ENCODE measurements around the gene CALR3. TPM values are rescaled to one million over a fixed set of nuclear protein-coding genes. Genes with fewer than 3 reads are reported as not detected.
"Not testable (repeated sequence)": the region's sequence is repeated elsewhere in the genome, so short reads cannot be mapped to it uniquely, and the experiment has no call there.

CALR3 gene
- total RNA-seq, 1 donor from 2014 or later: 0.26 TPM

GRCh38 chr19:16454351-16454918 is 41.5 kb downstream of the CALR3 start:
- Histone ChIP-seq H3K27me3 (ENCODE audit: control insufficient read depth, insufficient read depth, low read length) (no peaks in the 10 kb centered on the region), H3K4me3 (ENCODE audit: low read depth, low read length) (no peak overlapping the region), H3K36me3 (ENCODE audit: control insufficient read depth, insufficient read depth, low read length) (no peaks in the 10 kb centered on the region)
- no peak for FAIRE-seq
- TF ChIP-seq CTCF (IDR thresholded peaks at IDR 0.05; ENCODE audit: insufficient read depth, low read length, severe bottlenecking): no peak
- DNase-seq (ENCODE audit: low read depth): no peak

GRCh38 chr19:16452325-16452724 is 43.6 kb downstream of the CALR3 start:
- DNase-seq (ENCODE audit: low read depth) (no peak), FAIRE-seq (no peak)
- Histone ChIP-seq H3K27me3 (ENCODE audit: control insufficient read depth, insufficient read depth, low read length) (no peaks in the 10 kb centered on the region), H3K4me3 (ENCODE audit: low read depth, low read length) (no peak overlapping the region), H3K36me3 (ENCODE audit: control insufficient read depth, insufficient read depth, low read length) (no peaks in the 10 kb centered on the region)
- no peak for TF ChIP-seq CTCF (IDR thresholded peaks at IDR 0.05; ENCODE audit: insufficient read depth, low read length, severe bottlenecking)

- DNase-seq (ENCODE audit: low read depth): no peak
- Histone ChIP-seq H3K36me3 (ENCODE audit: control insufficient read depth, insufficient read depth, low read length) (no peaks in the 10 kb centered on the region), H3K4me3 (ENCODE audit: low read depth, low read length) (no peak overlapping the region), H3K27me3 (ENCODE audit: control insufficient read depth, insufficient read depth, low read length) (no peaks in the 10 kb centered on the region)
- no peak for FAIRE-seq
- TF ChIP-seq CTCF (IDR thresholded peaks at IDR 0.05; ENCODE audit: insufficient read depth, low read length, severe bottlenecking): no peak
These were observed 46.5 kb downstream of the CALR3 start for GRCh38 chr19:16449330-16449961.

- DNase-seq (ENCODE audit: low read depth); H3K36me3 ChIP-seq (ENCODE audit: control insufficient read depth, insufficient read depth, low read length); H3K4me3 ChIP-seq (ENCODE audit: low read depth, low read length); FAIRE-seq; H3K27me3 ChIP-seq (ENCODE audit: control insufficient read depth, insufficient read depth, low read length): not testable (repeated sequence)
These were observed 47.1 kb downstream of the CALR3 start for GRCh38 chr19:16448872-16449271.

- no peak for TF ChIP-seq CTCF (IDR thresholded peaks at IDR 0.05; ENCODE audit: insufficient read depth, low read length, severe bottlenecking)
- Histone ChIP-seq H3K36me3 (ENCODE audit: control insufficient read depth, insufficient read depth, low read length) (no peaks in the 10 kb centered on the region), H3K4me3 (ENCODE audit: low read depth, low read length) (no peak overlapping the region), H3K27me3 (ENCODE audit: control insufficient read depth, insufficient read depth, low read length) (no peaks in the 10 kb centered on the region)
- peak; percentile 62 for DNase-seq (ENCODE audit: low read depth)
- FAIRE-seq: no peak
These were observed 49.1 kb downstream of the CALR3 start for GRCh38 chr19:16446724-16447368.

- no peak for FAIRE-seq
- DNase-seq (ENCODE audit: low read depth): no peak
- Histone ChIP-seq H3K4me3 (ENCODE audit: low read depth, low read length) (no peak overlapping the region), H3K36me3 (ENCODE audit: control insufficient read depth, insufficient read depth, low read length) (no peaks in the 10 kb centered on the region), H3K27me3 (ENCODE audit: control insufficient read depth, insufficient read depth, low read length) (no peaks in the 10 kb centered on the region)
- no peak for TF ChIP-seq CTCF (IDR thresholded peaks at IDR 0.05; ENCODE audit: insufficient read depth, low read length, severe bottlenecking)
These were observed 49.8 kb downstream of the CALR3 start for GRCh38 chr19:16446108-16446723.

Measured in bronchial epithelial cell (primary cell).